ENCODE results near the gene GRIP1. TPM values are rescaled to one million over a fixed set of nuclear protein-coding genes. Genes with fewer than 3 reads are reported as not detected.

GRIP1 gene
- total RNA-seq, 3 donors from 2014 or later (not counting 1 experiment from before 2014, with no cell fraction given) = 1.3 to 3.6 (median 1.7) TPM

DNA sequence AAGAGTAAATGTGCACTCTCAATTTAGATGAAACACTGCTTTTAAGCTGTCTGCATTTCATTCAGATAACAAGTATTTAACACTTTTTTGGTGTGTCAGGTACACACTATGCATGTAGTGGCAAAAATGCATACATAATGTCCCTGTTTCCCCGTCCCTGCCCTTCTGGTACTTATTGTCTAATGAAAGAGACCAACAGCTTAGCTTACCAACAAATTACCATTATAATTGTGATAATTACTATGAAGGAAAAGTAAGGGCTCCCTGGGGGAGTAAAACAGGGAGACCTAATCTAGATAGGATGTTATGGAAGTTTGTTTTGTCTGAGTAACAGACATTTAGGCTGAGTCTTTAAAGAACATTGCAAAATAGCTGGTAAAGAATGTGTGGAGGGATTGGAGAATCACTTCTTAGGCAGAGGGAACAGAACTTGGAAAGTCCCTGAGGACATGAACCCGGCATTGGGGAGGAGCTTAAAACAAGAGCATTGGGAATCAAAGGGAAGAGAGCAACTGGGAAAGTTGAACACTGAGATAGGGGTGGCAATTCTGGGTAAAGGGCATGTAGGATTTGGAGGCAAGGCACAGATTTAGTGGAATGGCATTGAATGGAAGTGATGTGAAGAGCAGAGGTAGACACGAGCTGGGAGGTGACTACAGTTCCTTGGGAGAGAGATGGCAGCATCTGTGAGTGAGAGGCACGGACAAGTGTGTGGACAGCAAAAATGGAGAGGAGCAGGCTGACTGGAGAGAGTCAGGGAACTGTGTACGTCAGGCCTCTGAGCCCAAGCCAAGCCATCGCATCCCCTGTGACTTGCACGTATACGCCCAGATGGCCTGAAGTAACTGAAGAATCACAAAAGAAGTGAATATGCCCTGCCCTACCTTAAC is 181.6 kb downstream of the GRIP1 start:
- Mint-ChIP-seq H3K4me1 (no peaks in the 10 kb centered on the region), H3K9me3 (no peaks in the 10 kb centered on the region), H3K36me3 (no peaks in the 10 kb centered on the region), H3K4me3 (no peak overlapping the region), H3K27ac (no peak overlapping the region), H3K27me3 (ENCODE audit: low read depth in 2 of 2) (peaks cover 7 to 10% of the 10 kb centered on the region in 2 donors)
- intact Hi-C loops (cut with micrococcal nuclease) = no loop called here
- Histone ChIP-seq H3K4me1 (ENCODE audit: control insufficient read depth, insufficient read depth, low read length) (no peaks in the 10 kb centered on the region), H3K9me3 (ENCODE audit: control insufficient read depth, insufficient read depth, low read length) (no peaks in the 10 kb centered on the region), H3K4me3 (ENCODE audit: low read length) (no peak overlapping the region), H3K27ac (ENCODE audit: low read length) (no peak overlapping the region), H3K27me3 (ENCODE audit: control insufficient read depth, insufficient read depth, low read length) (no peaks in the 10 kb centered on the region), H3K36me3 (ENCODE audit: control insufficient read depth, insufficient read depth, low read length) (no peaks in the 10 kb centered on the region)
- ATAC-seq (no peak), DNase-seq (no peak)
- no peak for TF ChIP-seq CTCF (IDR thresholded peaks at IDR 0.05)
- WGBS (ENCODE audit: insufficient coverage) = 79% methylated on average over 4 of the region's 8 CpGs

- no peak overlapping the region for H3K4me3 Mint-ChIP-seq
- WGBS (ENCODE audit: insufficient coverage) = 55% methylated on average over 1 of the region's 1 CpG
- Histone ChIP-seq H3K9me3 (ENCODE audit: control insufficient read depth, insufficient read depth, low read length) (no peaks in the 10 kb centered on the region), H3K27me3 (ENCODE audit: control insufficient read depth, insufficient read depth, low read length) (no peaks in the 10 kb centered on the region), H3K4me1 (ENCODE audit: control insufficient read depth, insufficient read depth, low read length) (no peaks in the 10 kb centered on the region), H3K4me3 (ENCODE audit: low read length) (no peak overlapping the region), H3K36me3 (ENCODE audit: control insufficient read depth, insufficient read depth, low read length) (no peaks in the 10 kb centered on the region), H3K27ac (ENCODE audit: low read length) (no peak overlapping the region)
- H3K4me1 Mint-ChIP-seq = no peaks in the 10 kb centered on the region
- no peaks in the 10 kb centered on the region for H3K9me3 Mint-ChIP-seq
- no peak for DNase-seq
- intact Hi-C loops (cut with micrococcal nuclease) = no loop called here
- no peak for ATAC-seq
- H3K27ac Mint-ChIP-seq = no peak overlapping the region
- TF ChIP-seq CTCF (IDR thresholded peaks at IDR 0.05) = no peak
- peaks cover 7 to 10% of the 10 kb centered on the region in 2 donors for H3K27me3 Mint-ChIP-seq (ENCODE audit: low read depth in 2 of 2)
- no peaks in the 10 kb centered on the region for H3K36me3 Mint-ChIP-seq
Observed at GRCh38 chr12:66496595-66496994, 182.3 kb downstream of the GRIP1 start.

- Mint-ChIP-seq H3K4me3 (no peak overlapping the region), H3K27me3 (ENCODE audit: low read depth in 2 of 2) (peaks cover 8 to 13% of the 10 kb centered on the region in 2 donors), H3K4me1 (no peaks in the 10 kb centered on the region), H3K36me3 (no peaks in the 10 kb centered on the region), H3K9me3 (no peaks in the 10 kb centered on the region), H3K27ac (no peak overlapping the region)
- Histone ChIP-seq H3K4me1 (ENCODE audit: control insufficient read depth, insufficient read depth, low read length) (no peaks in the 10 kb centered on the region), H3K36me3 (ENCODE audit: control insufficient read depth, insufficient read depth, low read length) (no peaks in the 10 kb centered on the region), H3K27me3 (ENCODE audit: control insufficient read depth, insufficient read depth, low read length) (no peaks in the 10 kb centered on the region), H3K27ac (ENCODE audit: low read length) (no peak overlapping the region), H3K4me3 (ENCODE audit: low read length) (no peak overlapping the region), H3K9me3 (ENCODE audit: control insufficient read depth, insufficient read depth, low read length) (no peaks in the 10 kb centered on the region)
- intact Hi-C loops (cut with micrococcal nuclease) = no loop called here
- WGBS (ENCODE audit: insufficient coverage) = 93% methylated on average over 14 of the region's 14 CpGs
- ATAC-seq (no peak), DNase-seq (no peak)
- TF ChIP-seq CTCF (IDR thresholded peaks at IDR 0.05) = no peak
Observed at GRCh38 chr12:66495709-66496108, 183.2 kb downstream of the GRIP1 start.

DNA sequence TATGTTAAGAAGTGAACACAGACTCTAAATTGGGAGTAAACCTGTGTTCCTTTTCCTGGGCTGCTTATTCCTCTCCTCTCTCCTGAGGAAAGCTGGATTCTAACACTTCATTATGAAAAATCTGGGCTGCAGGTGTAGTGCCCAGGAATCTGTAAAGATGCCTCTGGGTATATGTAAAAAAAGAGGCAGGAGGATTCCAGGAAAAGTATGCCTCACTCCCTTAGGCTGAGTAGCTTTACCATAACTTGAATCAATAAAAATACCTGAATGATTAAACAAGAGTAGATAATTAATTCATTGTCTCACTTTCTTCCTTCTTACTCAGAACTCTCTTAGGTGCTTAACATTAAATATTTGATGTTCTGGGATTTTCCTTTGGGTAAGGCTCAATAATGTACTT is 185.1 kb downstream of the GRIP1 start:
- no peak overlapping the region for H3K27ac ChIP-seq (ENCODE audit: low read length)
- H3K27me3 ChIP-seq (ENCODE audit: control insufficient read depth, insufficient read depth, low read length) = no peaks in the 10 kb centered on the region
- DNase-seq = no peak
- TF ChIP-seq CTCF (IDR thresholded peaks at IDR 0.05) = no peak
- no peak overlapping the region for H3K4me3 ChIP-seq (ENCODE audit: low read length)
- no peaks in the 10 kb centered on the region for H3K36me3 ChIP-seq (ENCODE audit: control insufficient read depth, insufficient read depth, low read length)
- no peaks in the 10 kb centered on the region for H3K9me3 ChIP-seq (ENCODE audit: control insufficient read depth, insufficient read depth, low read length)
- H3K4me1 ChIP-seq (ENCODE audit: control insufficient read depth, insufficient read depth, low read length) = no peaks in the 10 kb centered on the region
- H3K4me3 Mint-ChIP-seq = no peak overlapping the region
- H3K9me3 Mint-ChIP-seq = no peaks in the 10 kb centered on the region
- no peaks in the 10 kb centered on the region for H3K36me3 Mint-ChIP-seq
- no peak for ATAC-seq
- intact Hi-C loops (cut with micrococcal nuclease) = no loop called here
- H3K27ac Mint-ChIP-seq = no peak overlapping the region
- peaks cover 13 to 18% of the 10 kb centered on the region in 2 donors for H3K27me3 Mint-ChIP-seq (ENCODE audit: low read depth in 2 of 2)
- H3K4me1 Mint-ChIP-seq = no peaks in the 10 kb centered on the region

All from natural killer cell (primary cell).